Neuronal stem cell (in vitro differentiated cells): Measurements from ENCODE around the gene PLEKHJ1.

Experiments used
- DNase-seq: peaks from one replicate; pipeline ENCODE4 v3.0.0-alpha.2; 2013; ENCODE audit warnings: low spot score
- H2AFZ ChIP-seq: one replicate; pipeline ENCODE4 v1.6.1; 2013; ENCODE audit warnings: mild to moderate bottlenecking, low read length, inconsistent platforms
- H2AK5ac ChIP-seq: 2 replicates; pipeline ENCODE4 v1.6.1; 2013; ENCODE audit warnings: low read depth, mild to moderate bottlenecking, inconsistent platforms, low read length, moderate library complexity, mixed read lengths
- H2BK120ac ChIP-seq: 2 replicates; pipeline ENCODE4 v1.6.1; 2013; ENCODE audit warnings: low read depth, mild to moderate bottlenecking, inconsistent platforms, low read length, moderate library complexity, mixed read lengths
- H2BK12ac ChIP-seq: one replicate; pipeline ENCODE4 v1.6.1; 2013; ENCODE audit warnings: low read length, inconsistent platforms
- H2BK15ac ChIP-seq: 2 replicates; pipeline ENCODE4 v1.6.1; 2013; ENCODE audit warnings: mild to moderate bottlenecking, low read length, inconsistent platforms, mixed read lengths
- H2BK5ac ChIP-seq: one replicate; pipeline ENCODE4 v1.6.1; 2013; ENCODE audit warnings: inconsistent platforms, mild to moderate bottlenecking, low read length, moderate library complexity
- H3K14ac ChIP-seq: one replicate; pipeline ENCODE4 v1.6.1; 2013; ENCODE audit warnings: low read length, inconsistent platforms
- H3K18ac ChIP-seq: 2 replicates; pipeline ENCODE4 v1.6.1; 2013; ENCODE audit warnings: low read length, inconsistent platforms
- H3K23ac ChIP-seq: 2 replicates; pipeline ENCODE4 v1.6.1; 2013; ENCODE audit warnings: low read depth, mild to moderate bottlenecking, mixed read lengths, low read length, inconsistent platforms; ENCODE audit not compliant: poor library complexity
- H3K27ac ChIP-seq: replicated peaks from 3 replicates; pipeline ENCODE4 v1.5.1; 2013; ENCODE audit warnings: low read length, inconsistent platforms
- H3K27me3 ChIP-seq, 3 experiments: 2 replicates each; pipeline ENCODE4 v1.6.1; 2013; ENCODE audit warnings: low read length in 3 of 3, mild to moderate bottlenecking in 2 of 3, inconsistent platforms in 1 of 3, low read depth in 1 of 3, mixed read lengths in 1 of 3, moderate library complexity in 1 of 3; ENCODE audit not compliant: control insufficient read depth in 3 of 3, insufficient read depth in 3 of 3
- H3K36me3 ChIP-seq, 2 donors: replicated peaks in 1 of 2; 2 replicates each; pipeline ENCODE4 v1.6.1; 2013; ENCODE audit warnings: low read length in 2 of 2; ENCODE audit not compliant: control insufficient read depth in 2 of 2, insufficient read depth in 2 of 2
- H3K4ac ChIP-seq: 2 replicates; pipeline ENCODE4 v1.6.1; 2013; ENCODE audit warnings: inconsistent platforms, mild to moderate bottlenecking, low read length, moderate library complexity
- H3K4me1 ChIP-seq, 2 donors: 1 replicate in 1 of 2; 2 replicates in 1 of 2; pipeline ENCODE4 v1.6.1; 2013; ENCODE audit warnings: low read length in 2 of 2, low read depth in 1 of 2; ENCODE audit not compliant: control insufficient read depth in 2 of 2, insufficient read depth in 1 of 2
- H3K4me2 ChIP-seq: one replicate; pipeline ENCODE4 v1.6.1; 2013; ENCODE audit warnings: mild to moderate bottlenecking, low read length, inconsistent platforms; ENCODE audit not compliant: insufficient read depth, poor library complexity, severe bottlenecking
- H3K4me3 ChIP-seq, 2 donors: 2 replicates each; pipeline ENCODE4 v1.5.1; 2013; ENCODE audit warnings: low read length in 2 of 2, mild to moderate bottlenecking in 2 of 2, inconsistent platforms in 1 of 2, moderate library complexity in 1 of 2
- H3K79me1 ChIP-seq: one replicate; pipeline ENCODE4 v1.6.1; 2013; ENCODE audit warnings: low read depth, mild to moderate bottlenecking, inconsistent platforms, low read length, moderate library complexity
- H3K9ac ChIP-seq: one replicate; pipeline ENCODE4 v1.6.1; 2013; ENCODE audit warnings: mild to moderate bottlenecking, low read depth, low read length, inconsistent platforms; ENCODE audit not compliant: poor library complexity
- H3K9me3 ChIP-seq, 2 donors: replicated peaks in 1 of 2; 2 replicates each; pipeline versions ENCODE3 to v1.6.1; 2013; ENCODE audit warnings: low read length in 2 of 2, mild to moderate bottlenecking in 2 of 2, inconsistent platforms in 1 of 2, low read depth in 1 of 2, mixed read lengths in 1 of 2, moderate library complexity in 1 of 2; ENCODE audit not compliant: control insufficient read depth in 2 of 2, insufficient read depth in 1 of 2
- H4K8ac ChIP-seq: one replicate; pipeline ENCODE4 v1.6.1; 2013; ENCODE audit warnings: low read depth, mild to moderate bottlenecking, inconsistent platforms, low read length, moderate library complexity
- H4K91ac ChIP-seq: one replicate; pipeline ENCODE4 v1.6.1; 2013; ENCODE audit warnings: low read length, low read depth, mild to moderate bottlenecking, inconsistent platforms; ENCODE audit not compliant: poor library complexity
- WGBS, 2 donors: extraction: QIAGEN DNeasy Blood & Tissue Kit; methylation state at CpG; one replicate each; pipeline ENCODE4 v1.1.7; 2013; ENCODE audit warnings: missing lambda C conversion rate in 2 of 2, mixed read lengths in 1 of 2; ENCODE audit not compliant: insufficient read length in 2 of 2, insufficient replicate concordance in 1 of 2; ENCODE audit errors: extremely low coverage in 2 of 2; 5-methylcytosine and 5-hydroxymethylcytosine counted together

PLEKHJ1 gene

DNA sequence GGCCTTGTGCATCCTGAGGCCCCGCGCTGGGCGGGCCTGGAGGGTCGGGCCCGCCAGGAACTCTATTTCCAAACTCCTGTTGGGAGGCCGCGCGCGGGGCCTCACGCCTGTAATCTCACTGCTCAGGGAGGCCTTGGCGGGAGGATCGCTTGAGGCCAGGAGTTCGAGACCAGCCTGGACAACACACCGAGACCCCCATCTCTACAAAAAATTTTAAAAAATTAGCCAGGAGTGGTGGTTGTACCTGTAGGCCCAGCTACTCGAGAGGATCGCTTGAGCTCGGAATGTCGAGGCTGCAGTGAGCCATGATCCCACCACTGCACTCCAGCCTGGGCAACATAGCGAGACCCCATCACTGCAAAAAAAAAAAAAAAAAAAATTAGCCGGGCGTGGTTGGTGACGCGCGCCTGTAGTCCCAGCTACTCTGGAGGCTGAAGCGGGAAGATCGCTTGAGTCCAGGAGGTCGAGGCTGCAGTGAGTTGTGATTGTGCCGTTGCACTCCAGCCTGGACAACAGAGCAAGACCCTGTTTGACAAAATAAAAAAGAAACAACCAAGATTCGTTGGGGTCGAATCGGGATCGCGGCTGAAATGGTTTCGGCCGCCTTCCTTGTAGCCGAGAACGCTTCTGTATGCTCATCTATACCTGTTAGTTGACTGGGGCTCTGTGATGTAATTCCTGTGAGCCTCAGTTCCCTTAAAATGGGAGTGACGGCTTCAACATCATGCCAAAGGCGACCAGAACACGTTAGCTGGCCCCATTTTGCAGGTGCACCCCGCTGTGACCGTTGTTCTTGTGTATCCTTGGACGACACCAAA lies 1.1 kb upstream of the PLEKHJ1 start:
- Histone ChIP-seq H3K4me3 (peak overlapping the region; percentile 60 to 95), H3K14ac (peak overlapping the region; percentile 87), H3K9me3 (no peaks in the 10 kb centered on the region), H3K4me2 (peak overlapping the region; percentile 61), H2AK5ac (peak overlapping the region; percentile 94), H3K79me1 (peaks cover 36% of the 10 kb centered on the region), H4K91ac (no peak overlapping the region), H2BK5ac (peak overlapping the region; percentile 91), H3K9ac (peak overlapping the region; percentile 97), H4K8ac (peak overlapping the region; percentile 57), H3K18ac (peak overlapping the region; percentile 99), H3K4me1 (peaks cover 25 to 30% of the 10 kb centered on the region in 2 donors), H2AFZ (peak overlapping the region; percentile 95), H3K36me3 (peaks cover 15 to 63% of the 10 kb centered on the region in 2 donors), H2BK120ac (no peak overlapping the region), H3K23ac (peak overlapping the region; percentile 99), H2BK15ac (peak overlapping the region; percentile 93), H3K4ac (peak overlapping the region; percentile 80), H3K27me3 (no peaks in the 10 kb centered on the region), H3K27ac (peak overlapping the region; percentile 97), H2BK12ac (no peak overlapping the region)
- no CpG with 5 or more reads among the region's 43 CpGs for WGBS, 2 donors
- no peak for DNase-seq

DNA sequence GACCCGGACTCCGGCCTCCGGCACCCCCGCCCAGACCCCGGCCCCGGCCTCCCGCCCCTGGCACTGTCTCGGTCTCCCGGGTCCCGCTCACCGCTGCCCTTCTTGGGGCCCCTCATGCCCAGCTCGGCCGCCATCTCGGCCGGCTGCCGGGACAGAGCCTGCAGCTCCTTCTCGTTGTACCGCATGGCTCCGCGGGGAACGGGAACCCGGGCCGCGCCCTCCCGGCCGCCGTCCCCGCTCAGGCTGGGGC lies 140 bp downstream of the PLEKHJ1 start:
- Histone ChIP-seq H2AFZ (peak overlapping the region; percentile 95), H3K4ac (no peak overlapping the region), H3K27me3 (no peaks in the 10 kb centered on the region), H2BK12ac (no peak overlapping the region), H3K4me1 (peaks cover 23 to 27% of the 10 kb centered on the region in 2 donors), H3K4me2 (peak overlapping the region; percentile 92), H2BK5ac (peak overlapping the region; percentile 91), H3K4me3 (peak overlapping the region; percentile 60 to 95), H3K9me3 (no peaks in the 10 kb centered on the region), H3K36me3 (peaks cover 20 to 61% of the 10 kb centered on the region in 2 donors), H2BK15ac (no peak overlapping the region), H2AK5ac (no peak overlapping the region), H2BK120ac (no peak overlapping the region), H3K9ac (no peak overlapping the region), H3K23ac (peak overlapping the region; percentile 99), H3K18ac (peak overlapping the region; percentile 95), H3K27ac (no peak overlapping the region), H4K8ac (no peak overlapping the region), H3K14ac (no peak overlapping the region), H3K79me1 (peaks cover 30% of the 10 kb centered on the region), H4K91ac (no peak overlapping the region)
- no CpG with 5 or more reads among the region's 28 CpGs for WGBS, 2 donors
- DNase-seq: no peak

DNA sequence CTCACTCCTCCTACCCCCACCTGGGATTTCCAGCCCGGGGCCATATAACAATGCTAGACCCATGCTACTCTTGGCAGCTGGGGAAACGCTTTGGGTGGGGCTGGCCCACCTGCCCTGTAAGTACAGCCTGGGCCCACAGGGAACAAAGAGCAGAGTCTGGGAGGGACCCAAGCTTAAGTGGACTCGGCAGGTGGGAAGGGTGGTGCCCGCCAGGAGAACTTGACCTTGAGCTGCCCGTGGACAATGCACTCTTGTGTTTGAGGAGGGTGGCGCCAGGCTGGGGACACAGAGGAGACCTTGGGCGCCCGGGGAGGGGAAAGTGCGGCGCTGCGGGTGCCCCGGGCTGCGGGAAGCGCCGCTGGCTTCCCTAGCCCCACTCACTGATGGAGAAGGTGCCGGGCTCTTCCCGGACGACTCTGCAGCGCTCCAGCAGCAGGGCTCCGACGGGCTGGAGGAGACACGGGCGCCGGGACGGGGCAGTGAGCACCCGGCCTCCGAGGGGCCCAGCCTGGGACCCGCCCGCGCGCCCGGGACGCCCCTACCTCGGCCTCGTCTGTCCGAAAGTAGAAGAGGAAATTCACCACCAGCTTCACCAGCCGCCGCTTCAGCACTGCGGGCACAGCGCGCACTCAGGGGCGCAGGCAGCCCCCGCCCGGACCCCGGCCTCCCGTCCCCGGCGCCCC lies 607 bp downstream of the PLEKHJ1 start:
- Histone ChIP-seq H3K4me2 (peak overlapping the region; percentile 86), H3K18ac (peak overlapping the region; percentile 95), H3K27ac (no peak overlapping the region), H4K8ac (no peak overlapping the region), H3K9ac (peak overlapping the region; percentile 83), H2BK15ac (no peak overlapping the region), H3K23ac (peak overlapping the region; percentile 99), H3K14ac (peak overlapping the region; percentile 38), H3K9me3 (no peaks in the 10 kb centered on the region), H3K36me3 (peaks cover 23 to 61% of the 10 kb centered on the region in 2 donors), H3K4me1 (peaks cover 18 to 22% of the 10 kb centered on the region in 2 donors), H3K27me3 (no peaks in the 10 kb centered on the region), H2AK5ac (peak overlapping the region; percentile 94), H3K4me3 (peak overlapping the region; percentile 60 to 95), H2BK120ac (no peak overlapping the region), H2BK5ac (peak overlapping the region; percentile 91), H3K4ac (no peak overlapping the region), H2AFZ (peak overlapping the region; percentile 95), H4K91ac (no peak overlapping the region), H3K79me1 (peaks cover 25% of the 10 kb centered on the region), H2BK12ac (no peak overlapping the region)
- WGBS, 2 donors: no CpG with 5 or more reads among the region's 48 CpGs
- DNase-seq: no peak

DNA sequence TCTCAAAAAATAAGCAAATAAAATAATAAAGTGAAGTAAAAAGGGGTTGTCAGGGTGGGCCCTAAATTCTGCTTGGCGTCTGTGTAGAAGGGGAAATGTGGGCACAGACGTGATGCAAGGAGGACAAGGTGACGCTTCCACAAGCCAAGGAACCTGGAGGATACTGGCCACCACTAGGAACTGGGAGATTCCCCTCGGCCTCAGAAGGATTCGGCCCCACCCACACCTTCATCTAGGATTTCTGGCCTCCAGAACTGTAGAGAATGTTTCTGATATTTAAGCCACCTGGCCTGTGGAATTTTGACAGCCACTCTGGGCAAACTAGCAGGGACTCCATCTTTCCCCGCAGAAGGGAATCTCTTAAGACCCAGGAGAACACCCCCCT lies 1.1 kb downstream of the PLEKHJ1 start:
- H2AK5ac ChIP-seq: peak overlapping the region; percentile 94
- H2BK15ac ChIP-seq: no peak overlapping the region
- H3K27ac ChIP-seq: no peak overlapping the region
- no peak overlapping the region for H3K18ac ChIP-seq
- no peak overlapping the region for H2AFZ ChIP-seq
- H4K8ac ChIP-seq: no peak overlapping the region
- H4K91ac ChIP-seq: no peak overlapping the region
- WGBS, 2 donors: no CpG with 5 or more reads among the region's 6 CpGs
- H3K4me3 ChIP-seq: peak overlapping the region; percentile 60 to 95
- no peak overlapping the region for H3K9ac ChIP-seq
- no peaks in the 10 kb centered on the region for H3K9me3 ChIP-seq
- H3K14ac ChIP-seq: no peak overlapping the region
- no peak overlapping the region for H2BK12ac ChIP-seq
- H3K4me1 ChIP-seq: peaks cover 13 to 17% of the 10 kb centered on the region in 2 donors
- peaks cover 22% of the 10 kb centered on the region for H3K79me1 ChIP-seq
- no peak for DNase-seq
- peaks cover 26 to 61% of the 10 kb centered on the region in 2 donors for H3K36me3 ChIP-seq
- no peak overlapping the region for H2BK5ac ChIP-seq
- H2BK120ac ChIP-seq: no peak overlapping the region
- H3K4me2 ChIP-seq: peak overlapping the region; percentile 86
- no peak overlapping the region for H3K23ac ChIP-seq
- H3K4ac ChIP-seq: no peak overlapping the region
- no peaks in the 10 kb centered on the region for H3K27me3 ChIP-seq
